GM12874 (cell line): Measurements from ENCODE around the gene GDPD5.

Source experiments
- CTCF ChIP-seq: IDR thresholded peaks from 2 replicates; pipeline ENCODE4 v1.5.1; 2011; ENCODE audit warnings: low read depth, mild to moderate bottlenecking, control low read depth, low read length, moderate library complexity; ENCODE audit not compliant: insufficient read depth

GDPD5 gene

GRCh38 chr11:75432911-75433321 lies 92.8 kb downstream of the GDPD5 start, which contains the start of gene KLHL35:
TSS of gene KLHL35 (minus strand) at chr11:75433203. CDS start at chr11:75430629, 2,574 bp downstream.
- no peak for TF ChIP-seq CTCF

- no peak for TF ChIP-seq CTCF
These were observed 93.9 kb downstream of the GDPD5 start for GRCh38 chr11:75431533-75432525.

- no peak for TF ChIP-seq CTCF
These were observed 94.8 kb downstream of the GDPD5 start for GRCh38 chr11:75430714-75431532.

GRCh38 chr11:75429902-75430713 lies 95.6 kb downstream of the GDPD5 start:
- TF ChIP-seq CTCF = no peak

GRCh38 chr11:75429641-75429901 lies 96.2 kb downstream of the GDPD5 start:
- TF ChIP-seq CTCF = no peak

- TF ChIP-seq CTCF = no peak
These were observed 96.6 kb downstream of the GDPD5 start for GRCh38 chr11:75428989-75429640.

- TF ChIP-seq CTCF = no peak
These were observed 97.4 kb downstream of the GDPD5 start for GRCh38 chr11:75428281-75428724.
